ENCODE measurements around the gene SUPT4H1. TPM values are rescaled to one million over a fixed set of nuclear protein-coding genes. Genes with fewer than 3 reads are reported as not detected.

SUPT4H1 gene
- total and polyA plus RNA-seq, 7 donors: 50.5 to 114 (median 65.3) TPM

- H3K9me3 ChIP-seq: no peaks in the 10 kb centered on the region
- peaks cover 24 to 49% (median 41%) of the 10 kb centered on the region in 4 donors for H3K36me3 ChIP-seq
- WGBS, 2 donors: 51 to 62% methylated on average over 4 of the region's 4 CpGs
- TF ChIP-seq POLR2A (IDR thresholded peaks at IDR 0.05): no peak
- no peak for TF ChIP-seq CTCF (IDR thresholded peaks at IDR 0.05)
- TF ChIP-seq EP300 (IDR thresholded peaks at IDR 0.05): no peak
- TF ChIP-seq POLR2AphosphoS5 (IDR thresholded peaks at IDR 0.05): no peak
- no peak for DNase-seq
- peaks cover 0 to 22% (median 14%) of the 10 kb centered on the region in 4 donors for H3K4me1 ChIP-seq
- peak overlapping the region; percentile 58 to 94 (median 92) for H3K4me3 ChIP-seq
- intact Hi-C loops (cut with DNase I): loop anchor here (10.0 kb wide), 2 partner anchors 164 to 284 kb away; partner anchors contain the start of gene MTMR4
- H3K27ac ChIP-seq: peak overlapping the region in 1 of 4 donors; percentile 95
- H3K27me3 ChIP-seq: no peaks in the 10 kb centered on the region
These were observed 819 bp downstream of the SUPT4H1 start for GRCh38 chr17:58351182-58351581.

GRCh38 chr17:58348038-58348437 is 4.0 kb downstream of the SUPT4H1 start:
- WGBS, 2 donors: 86 to 89% methylated on average over 1 of the region's 1 CpG
- DNase-seq: no peak
- no peaks in the 10 kb centered on the region for H3K9me3 ChIP-seq
- intact Hi-C loops (cut with DNase I): no loop called here
- no peak overlapping the region for H3K4me3 ChIP-seq
- TF ChIP-seq POLR2AphosphoS5 (IDR thresholded peaks at IDR 0.05) (no peak), EP300 (IDR thresholded peaks at IDR 0.05) (no peak)
- peaks cover 0 to 17% (median 14%) of the 10 kb centered on the region in 4 donors for H3K4me1 ChIP-seq
- H3K36me3 ChIP-seq: peaks cover 35 to 78% (median 59%) of the 10 kb centered on the region in 4 donors
- no peak overlapping the region for H3K27ac ChIP-seq
- H3K27me3 ChIP-seq: no peaks in the 10 kb centered on the region

- 90 to 91% methylated on average over 4 of the region's 4 CpGs for WGBS, 2 donors
- Histone ChIP-seq H3K27me3 (no peaks in the 10 kb centered on the region), H3K4me1 (peaks cover 0 to 6% (median 2%) of the 10 kb centered on the region in 4 donors), H3K27ac (no peak overlapping the region), H3K9me3 (no peaks in the 10 kb centered on the region), H3K36me3 (peaks cover 35 to 73% (median 57%) of the 10 kb centered on the region in 4 donors), H3K4me3 (no peak overlapping the region)
- DNase-seq: no peak
- no peak for TF ChIP-seq POLR2AphosphoS5 (IDR thresholded peaks at IDR 0.05)
- TF ChIP-seq EP300 (IDR thresholded peaks at IDR 0.05): no peak
- no peak for TF ChIP-seq POLR2A (IDR thresholded peaks at IDR 0.05)
- TF ChIP-seq CTCF (IDR thresholded peaks at IDR 0.05): no peak
- intact Hi-C loops (cut with DNase I): no loop called here
These were observed 6.5 kb downstream of the SUPT4H1 start for GRCh38 chr17:58345500-58345899.

GRCh38 chr17:58344791-58345157 is 7.2 kb downstream of the SUPT4H1 start:
- Histone ChIP-seq H3K9me3 (no peaks in the 10 kb centered on the region), H3K36me3 (peaks cover 33 to 65% (median 50%) of the 10 kb centered on the region in 4 donors), H3K4me1 (peaks cover 0 to 6% (median 0%) of the 10 kb centered on the region in 4 donors), H3K27me3 (no peaks in the 10 kb centered on the region), H3K27ac (no peak overlapping the region), H3K4me3 (no peak overlapping the region)
- TF ChIP-seq CTCF (IDR thresholded peaks at IDR 0.05) (no peak), POLR2A (IDR thresholded peaks at IDR 0.05) (no peak), POLR2AphosphoS5 (IDR thresholded peaks at IDR 0.05) (no peak), EP300 (IDR thresholded peaks at IDR 0.05) (no peak)
- no peak for DNase-seq
- intact Hi-C loops (cut with DNase I): no loop called here
- 47 to 76% methylated on average over 2 of the region's 2 CpGs for WGBS, 2 donors

GRCh38 chr17:58344047-58344790 is 7.8 kb downstream of the SUPT4H1 start:
- intact Hi-C loops (cut with DNase I): no loop called here
- no peak overlapping the region for H3K4me3 ChIP-seq
- peaks cover 29 to 60% (median 45%) of the 10 kb centered on the region in 4 donors for H3K36me3 ChIP-seq
- no peaks in the 10 kb centered on the region for H3K9me3 ChIP-seq
- no peak for DNase-seq
- no peaks in the 10 kb centered on the region for H3K27me3 ChIP-seq
- TF ChIP-seq CTCF (IDR thresholded peaks at IDR 0.05): no peak
- no peak for TF ChIP-seq POLR2AphosphoS5 (IDR thresholded peaks at IDR 0.05)
- TF ChIP-seq POLR2A (IDR thresholded peaks at IDR 0.05): no peak
- TF ChIP-seq EP300 (IDR thresholded peaks at IDR 0.05): no peak
- H3K4me1 ChIP-seq: peaks cover 0 to 6% (median under 1%) of the 10 kb centered on the region in 4 donors
- WGBS, 2 donors: 30 to 61% methylated on average over 9 of the region's 9 CpGs
- no peak overlapping the region for H3K27ac ChIP-seq

Data from sigmoid colon (tissue), 7 donors.